ENCODE results near the gene AGMAT.
"Not testable (repeated sequence)": the region's sequence is repeated elsewhere in the genome, so short reads cannot be mapped to it uniquely, and the experiment has no call there.

The AGMAT gene

GRCh38 chr1:15620155-15620545, 35.3 kb upstream of the AGMAT start:
- peak overlapping the region; percentile 7 for H3K27ac Mint-ChIP-seq
- no peak for DNase-seq (ENCODE audit: low spot score)
- peak overlapping the region; percentile 51 for H3K4me3 Mint-ChIP-seq
- peaks cover 43% of the 10 kb centered on the region for H3K4me1 Mint-ChIP-seq (ENCODE audit: low read depth)
- no peaks in the 10 kb centered on the region for H3K9me3 Mint-ChIP-seq
- H3K36me3 Mint-ChIP-seq (ENCODE audit: low read depth) = peaks cover 11% of the 10 kb centered on the region
- no peaks in the 10 kb centered on the region for H3K27me3 Mint-ChIP-seq (ENCODE audit: low read depth)

GRCh38 chr1:15618655-15619525, 34.0 kb upstream of the AGMAT start:
- peaks cover 38% of the 10 kb centered on the region for H3K4me1 Mint-ChIP-seq (ENCODE audit: low read depth)
- H3K4me3 Mint-ChIP-seq = peak overlapping the region; percentile 85
- no peaks in the 10 kb centered on the region for H3K9me3 Mint-ChIP-seq
- DNase-seq (ENCODE audit: low spot score) = no peak
- H3K36me3 Mint-ChIP-seq (ENCODE audit: low read depth) = peaks cover 11% of the 10 kb centered on the region
- H3K27ac Mint-ChIP-seq = peak overlapping the region; percentile 88
- H3K27me3 Mint-ChIP-seq (ENCODE audit: low read depth) = no peaks in the 10 kb centered on the region

- Mint-ChIP-seq H3K4me1 (ENCODE audit: low read depth) (peaks cover 38% of the 10 kb centered on the region), H3K4me3 (peak overlapping the region; percentile 85), H3K36me3 (ENCODE audit: low read depth) (peaks cover 11% of the 10 kb centered on the region), H3K27me3 (ENCODE audit: low read depth) (no peaks in the 10 kb centered on the region), H3K27ac (peak overlapping the region; percentile 88), H3K9me3 (no peaks in the 10 kb centered on the region)
- peak; percentile 26 for DNase-seq (ENCODE audit: low spot score)
Measured at GRCh38 chr1:15618077-15618654, 33.3 kb upstream of the AGMAT start.

- Mint-ChIP-seq H3K27me3 (ENCODE audit: low read depth) (no peaks in the 10 kb centered on the region), H3K4me3 (peak within 1 kb of the TSS; percentile 85), H3K36me3 (ENCODE audit: low read depth) (peaks cover 9% of the 10 kb centered on the region), H3K4me1 (ENCODE audit: low read depth) (peaks cover 33% of the 10 kb centered on the region), H3K27ac (peak within 1 kb of the TSS; percentile 88), H3K9me3 (no peaks in the 10 kb centered on the region)
- DNase-seq (ENCODE audit: low spot score) = peak; percentile 97
Measured at GRCh38 chr1:15617173-15618076, 32.6 kb upstream of the AGMAT start, which contains the start of gene DDI2. DDI2 (plus strand) TSS chr1:15617458; CDS start chr1:15617671, 213 bp downstream.

- no peak for DNase-seq (ENCODE audit: low spot score)
- Mint-ChIP-seq H3K9me3 (no peaks in the 10 kb centered on the region), H3K4me3 (peak overlapping the region; percentile 85), H3K27ac (peak overlapping the region; percentile 88), H3K27me3 (ENCODE audit: low read depth) (no peaks in the 10 kb centered on the region), H3K36me3 (ENCODE audit: low read depth) (peaks cover 8% of the 10 kb centered on the region), H3K4me1 (ENCODE audit: low read depth) (peaks cover 29% of the 10 kb centered on the region)
Measured at GRCh38 chr1:15616373-15617172, 31.7 kb upstream of the AGMAT start.

GRCh38 chr1:15610167-15610566, 25.3 kb upstream of the AGMAT start:
- Mint-ChIP-seq H3K9me3 (no peaks in the 10 kb centered on the region), H3K27ac (no peak overlapping the region), H3K27me3 (ENCODE audit: low read depth) (peaks cover 4% of the 10 kb centered on the region), H3K4me1 (ENCODE audit: low read depth) (no peaks in the 10 kb centered on the region), H3K4me3 (no peak overlapping the region), H3K36me3 (ENCODE audit: low read depth) (no peaks in the 10 kb centered on the region)
- no peak for DNase-seq (ENCODE audit: low spot score)

- no peak for DNase-seq (ENCODE audit: low spot score)
- H3K4me1 Mint-ChIP-seq (ENCODE audit: low read depth) = no peaks in the 10 kb centered on the region
- no peaks in the 10 kb centered on the region for H3K36me3 Mint-ChIP-seq (ENCODE audit: low read depth)
- no peak overlapping the region for H3K4me3 Mint-ChIP-seq
- H3K27ac Mint-ChIP-seq = no peak overlapping the region
- H3K27me3 Mint-ChIP-seq (ENCODE audit: low read depth) = peaks cover 4% of the 10 kb centered on the region
- H3K9me3 Mint-ChIP-seq = no peaks in the 10 kb centered on the region
Measured at GRCh38 chr1:15609631-15610030, 24.8 kb upstream of the AGMAT start.

- peaks cover 9% of the 10 kb centered on the region for H3K4me1 Mint-ChIP-seq (ENCODE audit: low read depth)
Measured at GRCh38 chr1:15605398-15606383, 20.8 kb upstream of the AGMAT start.

GRCh38 chr1:15604400-15604799, 19.5 kb upstream of the AGMAT start:
- not testable (repeated sequence) for H3K4me1 Mint-ChIP-seq (ENCODE audit: low read depth); H3K9me3 Mint-ChIP-seq; H3K27ac Mint-ChIP-seq; H3K36me3 Mint-ChIP-seq (ENCODE audit: low read depth); DNase-seq (ENCODE audit: low spot score); H3K27me3 Mint-ChIP-seq (ENCODE audit: low read depth)
- H3K4me3 Mint-ChIP-seq = peak overlapping the region; percentile 83

More at GRCh38 chr1:15605398-15606383, 20.8 kb upstream of the AGMAT start:
- Mint-ChIP-seq H3K27ac (no peak overlapping the region), H3K9me3 (peaks cover 6% of the 10 kb centered on the region), H3K36me3 (ENCODE audit: low read depth) (no peaks in the 10 kb centered on the region), H3K4me3 (no peak overlapping the region), H3K27me3 (ENCODE audit: low read depth) (peaks cover 7% of the 10 kb centered on the region)
- DNase-seq (ENCODE audit: low spot score) = no peak

GRCh38 chr1:15603966-15604282, 19.1 kb upstream of the AGMAT start:
- peak overlapping the region; percentile 83 for H3K4me3 Mint-ChIP-seq
- H3K27me3 Mint-ChIP-seq (ENCODE audit: low read depth); H3K4me1 Mint-ChIP-seq (ENCODE audit: low read depth); H3K36me3 Mint-ChIP-seq (ENCODE audit: low read depth); DNase-seq (ENCODE audit: low spot score); H3K9me3 Mint-ChIP-seq: not testable (repeated sequence)
- peak overlapping the region; percentile 80 for H3K27ac Mint-ChIP-seq

- peak; percentile 91 for DNase-seq (ENCODE audit: low spot score)
- H3K4me1 Mint-ChIP-seq (ENCODE audit: low read depth) = peaks cover 9% of the 10 kb centered on the region
- peak overlapping the region; percentile 80 for H3K27ac Mint-ChIP-seq
- peaks cover 7% of the 10 kb centered on the region for H3K27me3 Mint-ChIP-seq (ENCODE audit: low read depth)
- H3K9me3 Mint-ChIP-seq = peaks cover 6% of the 10 kb centered on the region
- H3K36me3 Mint-ChIP-seq (ENCODE audit: low read depth) = no peaks in the 10 kb centered on the region
- H3K4me3 Mint-ChIP-seq = peak overlapping the region; percentile 83
Measured at GRCh38 chr1:15603050-15603965, 18.5 kb upstream of the AGMAT start.

GRCh38 chr1:15598436-15598835, 13.6 kb upstream of the AGMAT start:
- no peak for DNase-seq (ENCODE audit: low spot score)
- no peak overlapping the region for H3K4me3 Mint-ChIP-seq
- no peaks in the 10 kb centered on the region for H3K9me3 Mint-ChIP-seq
- H3K4me1 Mint-ChIP-seq (ENCODE audit: low read depth) = peaks cover 2% of the 10 kb centered on the region
- peaks cover 3% of the 10 kb centered on the region for H3K27me3 Mint-ChIP-seq (ENCODE audit: low read depth)
- peaks cover under 1% of the 10 kb centered on the region for H3K36me3 Mint-ChIP-seq (ENCODE audit: low read depth)
- no peak overlapping the region for H3K27ac Mint-ChIP-seq

All from T-helper 2 cell treated with Interferon-gamma antibody and Interleukin-4, amounts not matched to agents 5 μg/mL and 100 μg/mL, for 36 hours (primary cell).